PC-9 (cell line): ENCODE measurements around the gene SHC3. TPM values are rescaled to one million over a fixed set of nuclear protein-coding genes. Genes with fewer than 3 reads are reported as not detected.

ENCODE experiments used
- BruUV-seq: library from RNA; stranded (reverse); fragments of 400-500 nt; replicated peaks from 2 replicates; lab custom pipeline; 2021; lab: Mats Ljungman, UMichigan
- CTCF ChIA-PET: fragments of 300-600 bp; sonication (Branson Sonifier 250); formaldehyde crosslinking; loops from one replicate; lab custom pipeline; 2022; ENCODE audit warnings: antibody characterized with exemption; lab: Charles Lee
- POLR2A ChIA-PET: fragments of 300-600 bp; sonication (Branson Sonifier 250); formaldehyde crosslinking; loops from one replicate; lab custom pipeline; 2022; ENCODE audit warnings: antibody characterized with exemption; ENCODE audit not compliant: unreplicated experiment; lab: Charles Lee
- DNase-seq, 2 experiments: peaks; one replicate each; pipeline versions ENCODE4 v3.0.0 to v3.0.0-alpha.2; 2015 to 2022; ENCODE audit warnings: mixed read lengths in 1 of 2
- H2AFZ ChIP-seq: fragments of 200-600 bp; sonication (generic); 2 replicates; pipeline ENCODE4 v1.8.1; 2017; ENCODE audit warnings: antibody characterized with exemption
- H3F3A ChIP-seq: fragments of 200-600 bp; sonication (generic); 2 replicates; pipeline ENCODE4 v1.8.1; 2017; ENCODE audit warnings: antibody characterized with exemption, mild to moderate bottlenecking, low read depth; ENCODE audit not compliant: insufficient read depth
- H3K27ac ChIP-seq: fragments of 200-600 bp; sonication (generic); 2 replicates; pipeline ENCODE4 v1.6.1; 2016; ENCODE audit warnings: mixed run types
- H3K27me3 ChIP-seq: fragments of 200-600 bp; sonication (generic); 2 replicates; pipeline ENCODE4 v1.6.1; 2016; ENCODE audit warnings: low read depth, mixed run types; ENCODE audit not compliant: insufficient read depth
- H3K36me3 ChIP-seq: fragments of 200-600 bp; sonication (generic); 2 replicates; pipeline ENCODE4 v1.6.1; 2016; ENCODE audit warnings: low read depth, mixed run types
- H3K4me1 ChIP-seq: fragments of 200-600 bp; sonication (generic); replicated peaks from 2 replicates; pipeline ENCODE4 v1.6.1; 2016; ENCODE audit warnings: mixed run types; ENCODE audit not compliant: insufficient read depth
- H3K4me2 ChIP-seq: fragments of 200-600 bp; sonication (generic); 2 replicates; pipeline ENCODE4 v1.6.1; 2017; ENCODE audit warnings: mixed run types
- H3K4me3 ChIP-seq: fragments of 200-600 bp; sonication (generic); 2 replicates; pipeline ENCODE4 v1.6.1; 2016; ENCODE audit warnings: mixed run types
- H3K79me2 ChIP-seq: fragments of 200-600 bp; sonication (generic); 2 replicates; pipeline ENCODE4 v1.6.1; 2017; ENCODE audit warnings: low read depth, mixed run types
- H3K9me2 ChIP-seq: fragments of 200-600 bp; sonication (generic); 2 replicates; pipeline ENCODE4 v1.8.1; 2017; ENCODE audit warnings: mild to moderate bottlenecking; ENCODE audit not compliant: insufficient read depth
- H3K9me3 ChIP-seq: fragments of 200-600 bp; sonication (generic); 2 replicates; pipeline ENCODE4 v1.8.1; 2016; ENCODE audit warnings: low read depth; ENCODE audit not compliant: insufficient read depth
- H4K20me1 ChIP-seq: fragments of 200-600 bp; sonication (generic); 2 replicates; pipeline ENCODE4 v1.8.1; 2017; ENCODE audit not compliant: insufficient read depth
- EZH2 ChIP-seq: fragments of 200-600 bp; sonication (generic); IDR thresholded peaks from 2 replicates; pipeline ENCODE4 v1.8.0; 2017; ENCODE audit warnings: antibody characterized with exemption, low read depth
- intact Hi-C: fragments of 100-400 bp; cut with micrococcal nuclease; formaldehyde crosslinking; loops from one replicate; pipeline ENCODE4 v1.10.0; 2022; ENCODE audit not compliant: unreplicated experiment
- total RNA-seq: library from RNA; stranded (reverse); gene quantifications from 2 replicates; pipeline ENCODE4 v1.2.3, GENCODE V29; 2021
- TF ChIP-seq, protein P1 (sequence below): fragments of 200-600 bp; sonication (generic); conservative IDR thresholded peaks from 2 replicates; pipeline ENCODE4 v1.6.1; 2017; ENCODE audit warnings: mixed run types, antibody characterized with exemption, mild to moderate bottlenecking, moderate library complexity

Gene SHC3
- total RNA-seq, 1 experiment from 2014 or later: 15.9 TPM

DNA sequence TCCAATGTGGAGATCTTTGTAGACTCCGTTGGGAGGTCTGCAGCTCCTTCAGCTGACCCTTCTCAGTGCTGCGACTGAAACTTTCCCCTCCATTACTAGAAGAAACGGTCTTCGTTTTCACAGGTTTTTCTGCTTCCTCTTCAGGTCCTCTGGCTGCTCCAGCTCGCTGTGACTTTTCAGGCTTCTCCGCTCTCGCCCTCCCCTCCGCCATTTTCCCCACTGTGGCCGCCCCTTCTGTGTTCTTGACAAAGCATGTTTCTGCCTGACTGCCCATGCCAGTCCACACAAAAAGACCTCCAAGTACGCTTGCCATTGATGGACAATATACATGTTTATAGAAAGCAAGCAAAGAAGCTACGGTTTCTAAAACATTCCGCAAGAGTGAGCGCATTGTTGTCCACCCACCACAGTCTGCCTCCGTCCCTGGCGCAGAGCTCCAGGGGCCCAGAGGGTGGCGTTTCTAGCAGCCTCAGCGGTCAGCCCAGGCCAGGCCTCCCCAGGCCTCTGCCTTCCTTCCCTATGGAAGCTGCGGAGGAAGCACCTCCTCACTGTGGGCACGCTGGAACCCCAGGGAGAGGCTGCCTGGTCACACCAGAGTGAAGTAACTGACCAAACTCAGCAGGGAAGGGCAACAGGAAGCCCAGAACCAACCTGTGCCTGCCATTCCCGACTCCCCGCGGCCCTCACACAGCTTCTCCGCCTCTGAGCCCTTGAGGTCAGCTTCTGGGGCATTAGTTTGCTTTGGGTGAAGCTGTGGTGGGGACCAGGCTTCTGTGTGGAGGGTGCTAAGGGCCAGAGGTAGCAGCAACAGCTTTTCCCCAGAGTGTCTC is 207.3 kb downstream of the SHC3 start:
- no peaks in the 10 kb centered on the region for H3K27me3 ChIP-seq
- no peaks in the 10 kb centered on the region for H4K20me1 ChIP-seq
- CTCF ChIA-PET: interaction anchor here (0.6 kb wide), 1 partner anchor 194 kb away, joined by 3 read pairs; no protein-coding TSS in a partner anchor
- H3K4me2 ChIP-seq: no peak overlapping the region
- DNase-seq: no peak
- H3K9me3 ChIP-seq: no peaks in the 10 kb centered on the region
- H2AFZ ChIP-seq: no peak overlapping the region
- TF ChIP-seq, protein P1, sequence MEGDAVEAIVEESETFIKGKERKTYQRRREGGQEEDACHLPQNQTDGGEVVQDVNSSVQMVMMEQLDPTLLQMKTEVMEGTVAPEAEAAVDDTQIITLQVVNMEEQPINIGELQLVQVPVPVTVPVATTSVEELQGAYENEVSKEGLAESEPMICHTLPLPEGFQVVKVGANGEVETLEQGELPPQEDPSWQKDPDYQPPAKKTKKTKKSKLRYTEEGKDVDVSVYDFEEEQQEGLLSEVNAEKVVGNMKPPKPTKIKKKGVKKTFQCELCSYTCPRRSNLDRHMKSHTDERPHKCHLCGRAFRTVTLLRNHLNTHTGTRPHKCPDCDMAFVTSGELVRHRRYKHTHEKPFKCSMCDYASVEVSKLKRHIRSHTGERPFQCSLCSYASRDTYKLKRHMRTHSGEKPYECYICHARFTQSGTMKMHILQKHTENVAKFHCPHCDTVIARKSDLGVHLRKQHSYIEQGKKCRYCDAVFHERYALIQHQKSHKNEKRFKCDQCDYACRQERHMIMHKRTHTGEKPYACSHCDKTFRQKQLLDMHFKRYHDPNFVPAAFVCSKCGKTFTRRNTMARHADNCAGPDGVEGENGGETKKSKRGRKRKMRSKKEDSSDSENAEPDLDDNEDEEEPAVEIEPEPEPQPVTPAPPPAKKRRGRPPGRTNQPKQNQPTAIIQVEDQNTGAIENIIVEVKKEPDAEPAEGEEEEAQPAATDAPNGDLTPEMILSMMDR: no peak
- no peak for TF ChIP-seq EZH2
- H3K4me3 ChIP-seq: no peak overlapping the region
- no peaks in the 10 kb centered on the region for H3K9me2 ChIP-seq
- intact Hi-C loops: no loop called here
- POLR2A ChIA-PET: no interaction called here
- H3K79me2 ChIP-seq: no peaks in the 10 kb centered on the region
- H3K27ac ChIP-seq: no peak overlapping the region
- peaks cover 8% of the 10 kb centered on the region; the same call in 1 of the 2 replicates for H3K4me1 ChIP-seq
- BruUV-seq: no TSS peak
- H3F3A ChIP-seq: peaks cover 6% of the 10 kb centered on the region; the same call in 1 of the 2 replicates
- H3K36me3 ChIP-seq: no peaks in the 10 kb centered on the region

DNA sequence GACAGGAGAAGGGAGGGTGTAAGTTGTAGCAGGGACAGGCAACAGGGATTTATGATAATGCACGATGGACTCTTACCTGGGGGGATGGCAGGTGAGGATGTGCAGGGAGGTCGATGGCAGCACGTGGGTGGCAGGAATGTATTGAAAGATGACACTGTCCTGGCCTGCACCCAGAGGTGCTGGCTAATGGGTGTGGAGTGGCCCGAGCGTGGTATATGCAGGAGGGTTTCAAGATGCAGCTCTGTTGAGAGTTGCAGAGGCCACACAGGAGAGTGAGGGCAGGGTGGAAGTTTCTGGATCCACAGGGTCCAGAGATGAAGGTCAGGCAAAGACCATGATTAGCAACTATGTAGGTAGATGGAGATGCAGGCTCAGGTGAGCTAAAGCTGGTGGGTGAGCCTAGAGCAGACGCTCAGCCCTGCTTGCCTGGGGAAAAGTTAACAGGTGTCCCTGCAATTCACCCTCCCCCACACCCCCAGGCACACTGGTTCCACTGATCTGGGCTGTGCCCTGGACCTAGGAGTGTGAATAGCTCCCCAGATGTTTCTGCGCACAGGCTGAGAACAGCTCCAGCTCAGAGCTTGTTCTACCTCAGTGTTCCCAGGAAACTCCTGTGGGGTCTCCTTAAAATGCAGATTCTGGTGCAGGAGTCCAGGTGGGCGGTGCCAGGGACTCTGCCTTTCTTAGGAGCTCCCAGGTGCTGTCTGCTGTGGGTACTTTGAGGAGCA is 208.8 kb downstream of the SHC3 start:
- H3K79me2 ChIP-seq: no peaks in the 10 kb centered on the region
- H3K9me3 ChIP-seq: no peaks in the 10 kb centered on the region
- no peak overlapping the region for H3K4me2 ChIP-seq
- DNase-seq: no peak
- intact Hi-C loops: no loop called here
- BruUV-seq: no TSS peak
- no peaks in the 10 kb centered on the region for H3K9me2 ChIP-seq
- H3K4me1 ChIP-seq: peaks cover 8% of the 10 kb centered on the region; the same call in 1 of the 2 replicates
- H4K20me1 ChIP-seq: no peaks in the 10 kb centered on the region
- H2AFZ ChIP-seq: no peak overlapping the region
- H3K27ac ChIP-seq: no peak overlapping the region
- no peaks in the 10 kb centered on the region for H3K27me3 ChIP-seq
- no peak overlapping the region for H3K4me3 ChIP-seq
- POLR2A ChIA-PET: no interaction called here
- CTCF ChIA-PET: interaction anchor here (0.6 kb wide), 1 partner anchor 1057 kb away, joined by 7 read pairs; no protein-coding TSS in a partner anchor
- TF ChIP-seq, protein P1: no peak
- no peak for TF ChIP-seq EZH2
- H3K36me3 ChIP-seq: no peaks in the 10 kb centered on the region
- H3F3A ChIP-seq: peaks cover 6% of the 10 kb centered on the region; the same call in 1 of the 2 replicates

DNA sequence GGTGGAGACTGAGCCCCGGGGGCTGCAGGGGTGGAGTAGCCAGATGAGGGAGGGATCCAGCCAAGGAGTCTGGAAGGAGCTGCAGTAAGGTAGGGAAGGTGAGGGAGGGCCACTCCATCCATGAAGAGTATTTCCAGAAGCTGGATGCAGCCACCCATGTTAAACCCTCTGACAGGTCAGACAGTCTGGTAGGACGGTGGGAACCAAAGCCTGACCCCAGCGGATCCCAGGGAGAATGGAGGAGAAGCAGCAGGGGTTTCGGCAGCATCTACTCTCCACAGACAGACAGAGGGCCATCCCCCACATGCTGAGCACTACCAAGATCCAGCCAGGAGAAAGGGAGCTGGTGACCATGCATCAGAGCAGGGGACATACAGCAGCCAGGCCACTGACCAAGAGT is 209.8 kb downstream of the SHC3 start:
- no peak overlapping the region for H3K4me3 ChIP-seq
- no peaks in the 10 kb centered on the region for H3K9me2 ChIP-seq
- TF ChIP-seq, protein P1: no peak
- TF ChIP-seq EZH2: no peak
- DNase-seq: no peak
- no peaks in the 10 kb centered on the region for H4K20me1 ChIP-seq
- no peak overlapping the region for H2AFZ ChIP-seq
- BruUV-seq: no TSS peak
- H3K27ac ChIP-seq: no peak overlapping the region
- intact Hi-C loops: no loop called here
- ChIA-PET CTCF (no interaction called here), POLR2A (no interaction called here)
- H3K36me3 ChIP-seq: no peaks in the 10 kb centered on the region
- H3K27me3 ChIP-seq: no peaks in the 10 kb centered on the region
- no peaks in the 10 kb centered on the region for H3K79me2 ChIP-seq
- H3K4me1 ChIP-seq: peaks cover 8% of the 10 kb centered on the region; the same call in 1 of the 2 replicates
- no peaks in the 10 kb centered on the region for H3K9me3 ChIP-seq
- peaks cover 6% of the 10 kb centered on the region; the same call in 1 of the 2 replicates for H3F3A ChIP-seq
- H3K4me2 ChIP-seq: no peak overlapping the region
